ENCODE results near the gene NNAT. TPM values are rescaled to one million over a fixed set of nuclear protein-coding genes. Genes with fewer than 3 reads are reported as not detected.

Gene NNAT
- total and polyA plus RNA-seq, 12 donors = 0.24 to 1.1 (median 0.46) TPM; not detected in 5

- Histone ChIP-seq H3K27ac (no peak overlapping the region), H3K4me1 (peaks cover 0 to 40% (median 19%) of the 10 kb centered on the region in 9 donors), H3K9me3 (no peaks in the 10 kb centered on the region), H3K27me3 (no peaks in the 10 kb centered on the region), H3K4me3 (no peak overlapping the region), H3K36me3 (peaks cover 0 to 37% (median 0%) of the 10 kb centered on the region in 9 donors)
- 80 to 85% methylated on average over 4 of the region's 4 CpGs for WGBS, 2 donors
- TF ChIP-seq, protein P1, sequence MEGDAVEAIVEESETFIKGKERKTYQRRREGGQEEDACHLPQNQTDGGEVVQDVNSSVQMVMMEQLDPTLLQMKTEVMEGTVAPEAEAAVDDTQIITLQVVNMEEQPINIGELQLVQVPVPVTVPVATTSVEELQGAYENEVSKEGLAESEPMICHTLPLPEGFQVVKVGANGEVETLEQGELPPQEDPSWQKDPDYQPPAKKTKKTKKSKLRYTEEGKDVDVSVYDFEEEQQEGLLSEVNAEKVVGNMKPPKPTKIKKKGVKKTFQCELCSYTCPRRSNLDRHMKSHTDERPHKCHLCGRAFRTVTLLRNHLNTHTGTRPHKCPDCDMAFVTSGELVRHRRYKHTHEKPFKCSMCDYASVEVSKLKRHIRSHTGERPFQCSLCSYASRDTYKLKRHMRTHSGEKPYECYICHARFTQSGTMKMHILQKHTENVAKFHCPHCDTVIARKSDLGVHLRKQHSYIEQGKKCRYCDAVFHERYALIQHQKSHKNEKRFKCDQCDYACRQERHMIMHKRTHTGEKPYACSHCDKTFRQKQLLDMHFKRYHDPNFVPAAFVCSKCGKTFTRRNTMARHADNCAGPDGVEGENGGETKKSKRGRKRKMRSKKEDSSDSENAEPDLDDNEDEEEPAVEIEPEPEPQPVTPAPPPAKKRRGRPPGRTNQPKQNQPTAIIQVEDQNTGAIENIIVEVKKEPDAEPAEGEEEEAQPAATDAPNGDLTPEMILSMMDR (IDR thresholded peaks at IDR 0.05) = no peak
- ATAC-seq (no peak), DNase-seq (no peak)
- intact Hi-C loops (cut with DNase I) = no loop called here
Measured at GRCh38 chr20:37506152-37506725, 14.8 kb upstream of the NNAT start.

DNA sequence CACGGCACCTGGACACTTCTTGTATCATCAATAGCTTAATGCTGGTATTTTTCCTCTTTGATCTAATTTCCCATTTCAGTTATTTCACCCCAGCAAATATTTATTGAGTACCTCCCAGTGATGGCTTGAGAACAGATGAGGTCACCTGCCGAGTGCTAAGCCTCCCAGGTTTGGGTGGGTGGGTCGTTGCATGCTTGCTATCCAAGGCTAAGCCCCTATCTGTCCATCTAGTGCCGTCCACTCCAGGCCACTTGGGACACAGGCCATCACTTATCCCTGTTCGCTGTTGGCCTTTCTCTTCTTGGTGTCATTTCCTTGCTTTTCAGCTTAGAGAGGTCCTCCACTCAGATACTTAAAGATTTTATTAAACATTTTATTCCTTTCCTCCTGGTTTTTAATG, 10.8 kb upstream of the NNAT start:
- TF ChIP-seq, protein P1 (IDR thresholded peaks at IDR 0.05) = no peak
- no peak for ATAC-seq
- intact Hi-C loops (cut with DNase I) = no loop called here

DNA sequence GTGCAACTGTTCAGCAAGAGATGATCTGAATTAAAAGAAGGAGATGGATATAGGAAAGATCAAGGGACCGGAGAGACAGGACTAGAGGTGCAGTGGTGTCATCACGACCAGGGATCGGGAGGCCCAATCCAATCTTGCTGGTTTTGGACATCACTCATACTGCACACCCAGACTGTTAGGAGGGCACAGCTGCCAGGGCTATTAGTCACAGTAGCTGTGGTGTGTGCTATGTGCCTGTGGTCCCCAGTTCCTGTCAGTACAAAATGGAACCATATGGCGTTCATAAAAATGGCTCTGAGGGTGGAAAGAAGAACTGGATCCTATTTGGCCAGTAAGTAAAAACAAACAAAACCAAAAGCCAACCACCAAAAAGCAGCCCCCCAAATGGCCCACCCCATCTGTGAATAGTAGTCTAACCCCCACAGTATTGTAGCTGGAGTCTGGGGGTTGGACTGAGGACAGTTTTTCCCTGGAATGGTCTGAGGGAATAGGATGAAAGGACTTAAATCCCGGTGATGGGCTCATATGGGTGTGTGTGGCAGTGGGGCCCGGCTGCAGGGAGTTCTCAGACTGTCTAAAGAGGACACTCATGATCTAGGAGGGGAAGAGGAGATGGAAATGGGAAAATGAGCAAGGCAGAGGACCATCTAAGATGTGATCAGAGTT, 9.3 kb upstream of the NNAT start:
- H3K9me3 ChIP-seq = no peaks in the 10 kb centered on the region
- H3K27me3 ChIP-seq = no peaks in the 10 kb centered on the region
- TF ChIP-seq, protein P1 (IDR thresholded peaks at IDR 0.05) = no peak
- intact Hi-C loops (cut with DNase I) = no loop called here
- WGBS, 2 donors = 97% methylated on average over 6 of the region's 6 CpGs
- no peak overlapping the region for H3K27ac ChIP-seq
- H3K4me3 ChIP-seq = no peak overlapping the region
- H3K4me1 ChIP-seq = peaks cover 1 to 33% (median 10%) of the 10 kb centered on the region in 9 donors
- H3K36me3 ChIP-seq = peaks cover 0 to 86% (median 16%) of the 10 kb centered on the region in 9 donors
- ATAC-seq = peak in 1 of 8 donors; percentile 13
- DNase-seq = no peak

More for the DNA sequence above, 10.8 kb upstream of the NNAT start:
- Histone ChIP-seq H3K27me3 (no peaks in the 10 kb centered on the region), H3K9me3 (no peaks in the 10 kb centered on the region), H3K4me3 (no peak overlapping the region), H3K36me3 (peaks cover 0 to 71% (median 16%) of the 10 kb centered on the region in 9 donors), H3K27ac (no peak overlapping the region), H3K4me1 (peaks cover 0 to 32% (median 4%) of the 10 kb centered on the region in 9 donors)
- 87% methylated on average over 5 of the region's 5 CpGs for WGBS, 2 donors
- DNase-seq = no peak

DNA sequence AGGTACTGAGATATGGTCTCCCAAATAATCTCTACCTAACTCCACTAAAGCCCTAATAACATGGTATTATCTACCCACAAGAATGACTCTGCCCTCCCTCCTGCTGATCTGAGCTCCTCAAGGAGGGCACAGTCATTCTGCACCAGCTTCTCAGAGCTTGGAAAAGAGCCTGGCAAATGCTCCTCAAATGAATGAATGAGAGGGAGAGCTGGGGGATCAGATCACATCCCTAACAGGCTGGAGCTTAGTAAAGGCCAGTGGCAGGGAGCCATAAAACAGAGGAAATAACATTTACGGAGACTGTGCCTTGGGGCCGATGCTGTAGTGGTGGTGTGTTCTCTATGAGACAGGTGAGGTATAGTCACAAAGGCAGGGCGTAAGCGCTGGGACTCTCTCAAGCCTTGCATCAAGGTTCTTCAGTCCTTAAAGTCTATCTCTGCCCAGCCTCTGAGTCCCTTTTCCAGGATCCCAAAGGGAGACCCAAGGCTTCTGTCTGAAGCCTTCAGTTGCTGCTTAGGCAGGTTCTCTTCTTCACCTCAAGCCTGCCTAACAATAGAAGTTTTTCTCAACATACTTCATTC, 7.2 kb upstream of the NNAT start:
- TF ChIP-seq, protein P1 (IDR thresholded peaks at IDR 0.05) = no peak
- intact Hi-C loops (cut with DNase I) = no loop called here
- no peak for DNase-seq
- no peak overlapping the region for H3K27ac ChIP-seq
- WGBS, 2 donors = 75 to 79% methylated on average over 4 of the region's 4 CpGs
- peaks cover 0 to 95% (median 19%) of the 10 kb centered on the region in 9 donors for H3K36me3 ChIP-seq
- H3K9me3 ChIP-seq = no peaks in the 10 kb centered on the region
- H3K4me3 ChIP-seq = no peak overlapping the region
- no peak for ATAC-seq
- peaks cover 7 to 54% (median 30%) of the 10 kb centered on the region in 9 donors for H3K4me1 ChIP-seq
- no peaks in the 10 kb centered on the region for H3K27me3 ChIP-seq

Data from heart right ventricle (tissue), 16 donors.